Upper lobe of left lung (tissue), 4 donors: Measurements from ENCODE around the gene CDH11.

Experiments used
- EP300 ChIP-seq, 4 donors: sonication (generic); formaldehyde crosslinking; IDR thresholded peaks; one replicate each; pipeline ENCODE4 v1.5.1; 2017; ENCODE audit warnings: antibody characterized with exemption in 4 of 4, control low read depth in 2 of 4
- POLR2AphosphoS5 ChIP-seq, 2 donors: sonication (generic); formaldehyde crosslinking; IDR thresholded peaks; one replicate each; pipeline ENCODE4 v1.5.1; 2017; ENCODE audit warnings: antibody characterized with exemption in 2 of 2
- TF ChIP-seq, protein P1 (sequence below), 6 experiments: fragments of 450-650 bp in 4 of 6; fragments of 200-600 bp in 2 of 6; sonication (generic) in 2 of 6; IDR thresholded peaks; one replicate each; pipeline ENCODE4 v1.5.1; 2016 to 2019; ENCODE audit warnings: antibody characterized with exemption in 6 of 6

GRCh38 chr16:65097296-65097695 lies 24.6 kb downstream of the CDH11 start:
- TF ChIP-seq, protein P1, sequence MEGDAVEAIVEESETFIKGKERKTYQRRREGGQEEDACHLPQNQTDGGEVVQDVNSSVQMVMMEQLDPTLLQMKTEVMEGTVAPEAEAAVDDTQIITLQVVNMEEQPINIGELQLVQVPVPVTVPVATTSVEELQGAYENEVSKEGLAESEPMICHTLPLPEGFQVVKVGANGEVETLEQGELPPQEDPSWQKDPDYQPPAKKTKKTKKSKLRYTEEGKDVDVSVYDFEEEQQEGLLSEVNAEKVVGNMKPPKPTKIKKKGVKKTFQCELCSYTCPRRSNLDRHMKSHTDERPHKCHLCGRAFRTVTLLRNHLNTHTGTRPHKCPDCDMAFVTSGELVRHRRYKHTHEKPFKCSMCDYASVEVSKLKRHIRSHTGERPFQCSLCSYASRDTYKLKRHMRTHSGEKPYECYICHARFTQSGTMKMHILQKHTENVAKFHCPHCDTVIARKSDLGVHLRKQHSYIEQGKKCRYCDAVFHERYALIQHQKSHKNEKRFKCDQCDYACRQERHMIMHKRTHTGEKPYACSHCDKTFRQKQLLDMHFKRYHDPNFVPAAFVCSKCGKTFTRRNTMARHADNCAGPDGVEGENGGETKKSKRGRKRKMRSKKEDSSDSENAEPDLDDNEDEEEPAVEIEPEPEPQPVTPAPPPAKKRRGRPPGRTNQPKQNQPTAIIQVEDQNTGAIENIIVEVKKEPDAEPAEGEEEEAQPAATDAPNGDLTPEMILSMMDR (IDR thresholded peaks at IDR 0.05), result no peak
- TF ChIP-seq POLR2AphosphoS5 (IDR thresholded peaks at IDR 0.05) (no peak), EP300 (IDR thresholded peaks at IDR 0.05) (no peak)
